ENCODE results near the gene GLCE. TPM values are rescaled to one million over a fixed set of nuclear protein-coding genes. Genes with fewer than 3 reads are reported as not detected.

GLCE gene
- total RNA-seq, 2 donors from 2014 or later, result 3.9 to 4.2 TPM

DNA sequence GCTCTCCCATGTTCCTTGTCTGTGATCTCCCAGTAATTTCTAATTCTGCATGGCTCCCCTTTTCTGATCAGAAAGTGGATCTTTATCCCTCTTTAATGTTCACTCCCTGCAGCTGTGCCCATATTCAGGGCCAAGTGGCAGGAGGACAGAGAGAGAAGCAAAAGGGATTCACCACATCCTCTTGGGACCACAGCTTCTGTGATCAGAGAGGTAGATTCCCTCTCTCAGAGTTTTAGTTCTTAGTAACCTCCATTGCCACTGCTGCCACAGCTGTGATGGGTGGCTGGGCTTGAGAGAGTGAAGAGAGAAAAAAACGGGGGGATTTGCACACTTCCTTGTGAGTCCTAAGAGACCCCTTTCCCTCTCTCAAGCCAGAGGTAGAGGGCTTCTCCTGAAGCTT lies 49.2 kb downstream of the GLCE start:
- DNase-seq (no peak), ATAC-seq (replicated peaks in 1 of 2) (no peak)
- peaks cover 0 to 1% of the 10 kb centered on the region in 2 donors for H3K36me3 Mint-ChIP-seq (ENCODE audit: insufficient read depth in 2 of 2)
- no peaks in the 10 kb centered on the region for H3K9me3 Mint-ChIP-seq
- no peaks in the 10 kb centered on the region for H3K4me1 Mint-ChIP-seq (ENCODE audit: low read depth)
- no peak overlapping the region for H3K4me3 Mint-ChIP-seq
- no peak overlapping the region for H3K27ac Mint-ChIP-seq
- H3K27me3 Mint-ChIP-seq (ENCODE audit: low read depth), result no peaks in the 10 kb centered on the region

DNA sequence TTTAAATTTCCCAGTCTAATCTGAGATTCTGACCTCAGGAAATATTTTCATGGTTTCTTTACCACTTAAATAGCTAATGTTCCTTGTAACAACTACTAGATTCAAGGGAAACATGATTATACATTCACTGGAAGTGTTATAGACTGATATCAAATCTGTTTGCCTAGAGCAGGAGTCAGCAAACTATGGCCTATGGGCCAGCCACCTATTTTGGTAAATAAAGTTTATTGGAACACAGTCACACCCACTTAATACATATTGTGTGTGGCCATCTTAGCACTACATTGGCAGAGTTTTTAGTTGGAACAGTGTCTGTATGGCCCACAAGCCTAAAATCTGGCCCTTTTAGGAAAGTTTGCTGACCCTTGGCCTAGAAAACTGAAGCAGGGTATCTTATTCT lies 50.1 kb downstream of the GLCE start:
- no peak overlapping the region for H3K4me3 Mint-ChIP-seq
- ATAC-seq (replicated peaks in 1 of 2), result no peak

DNA sequence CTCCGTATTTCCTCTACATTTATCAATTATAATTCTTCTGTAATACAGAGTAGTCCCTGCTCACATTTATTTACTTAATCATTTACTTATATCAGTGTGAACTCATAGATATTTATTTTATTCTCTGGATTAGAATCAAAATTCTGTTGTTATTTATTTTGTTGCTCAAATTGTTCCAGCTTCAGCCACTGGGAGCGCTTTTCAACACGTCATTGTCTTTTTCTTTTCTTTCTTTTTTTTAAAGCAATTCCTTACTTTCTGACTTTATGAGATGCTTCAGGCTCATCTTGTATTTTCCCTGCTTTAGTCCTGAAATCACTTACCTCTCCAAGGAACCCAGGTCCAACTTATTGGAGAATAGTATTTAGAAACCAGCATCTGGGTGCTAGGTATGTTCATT lies 53.4 kb downstream of the GLCE start:
- DNase-seq (no peak), ATAC-seq (replicated peaks in 1 of 2) (no peak)
- H3K4me3 Mint-ChIP-seq, result no peak overlapping the region
- H3K27me3 Mint-ChIP-seq (ENCODE audit: low read depth), result no peaks in the 10 kb centered on the region
- peaks cover 0 to 1% of the 10 kb centered on the region in 2 donors for H3K36me3 Mint-ChIP-seq (ENCODE audit: insufficient read depth in 2 of 2)
- H3K9me3 Mint-ChIP-seq, result no peaks in the 10 kb centered on the region
- no peaks in the 10 kb centered on the region for H3K4me1 Mint-ChIP-seq (ENCODE audit: low read depth)
- H3K27ac Mint-ChIP-seq, result no peak overlapping the region

More for the DNA sequence above, 50.1 kb downstream of the GLCE start:
- Mint-ChIP-seq H3K27me3 (ENCODE audit: low read depth) (no peaks in the 10 kb centered on the region), H3K4me1 (ENCODE audit: low read depth) (no peaks in the 10 kb centered on the region), H3K27ac (no peak overlapping the region), H3K9me3 (no peaks in the 10 kb centered on the region), H3K36me3 (ENCODE audit: insufficient read depth in 2 of 2) (peaks cover 0 to 1% of the 10 kb centered on the region in 2 donors)
- no peak for DNase-seq

DNA sequence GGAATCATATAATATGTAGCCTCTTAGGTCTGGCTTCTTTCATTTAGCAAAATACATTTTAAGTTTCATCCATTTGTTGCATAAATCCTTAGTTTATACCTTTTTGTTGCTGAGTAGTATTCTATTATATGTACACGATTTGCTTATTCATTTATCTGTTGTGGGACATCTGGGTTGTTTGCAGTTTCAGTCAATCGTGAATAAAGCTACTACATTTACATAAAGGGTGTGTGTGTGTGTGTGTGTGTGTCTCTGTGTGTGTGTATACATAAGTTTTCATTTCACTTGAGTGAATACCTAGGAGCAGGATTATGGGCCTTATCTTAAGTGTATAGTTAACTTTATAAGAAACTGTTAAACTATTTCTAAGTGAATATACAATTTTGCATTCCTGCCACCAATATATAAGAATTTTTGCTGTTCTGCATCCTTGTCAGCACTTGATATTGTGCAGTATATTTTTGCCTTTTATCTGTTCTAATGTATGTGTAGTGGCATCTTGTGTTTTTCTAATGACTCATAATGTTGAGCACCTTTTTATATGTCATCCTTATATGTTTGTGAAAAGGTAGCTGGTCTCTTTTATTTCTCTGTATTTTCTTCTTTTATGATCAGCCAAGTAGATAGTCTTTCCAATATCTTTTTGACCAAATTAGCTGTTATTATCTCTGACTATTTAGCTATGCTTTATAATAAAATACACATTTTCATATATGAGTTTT lies 55.0 kb downstream of the GLCE start:
- Mint-ChIP-seq H3K36me3 (ENCODE audit: insufficient read depth in 2 of 2) (peaks cover 0 to 1% of the 10 kb centered on the region in 2 donors), H3K27me3 (ENCODE audit: low read depth) (no peaks in the 10 kb centered on the region), H3K4me1 (ENCODE audit: low read depth) (no peaks in the 10 kb centered on the region), H3K4me3 (no peak overlapping the region), H3K9me3 (no peaks in the 10 kb centered on the region), H3K27ac (no peak overlapping the region)
- ATAC-seq (replicated peaks in 1 of 2) (no peak), DNase-seq (no peak)

DNA sequence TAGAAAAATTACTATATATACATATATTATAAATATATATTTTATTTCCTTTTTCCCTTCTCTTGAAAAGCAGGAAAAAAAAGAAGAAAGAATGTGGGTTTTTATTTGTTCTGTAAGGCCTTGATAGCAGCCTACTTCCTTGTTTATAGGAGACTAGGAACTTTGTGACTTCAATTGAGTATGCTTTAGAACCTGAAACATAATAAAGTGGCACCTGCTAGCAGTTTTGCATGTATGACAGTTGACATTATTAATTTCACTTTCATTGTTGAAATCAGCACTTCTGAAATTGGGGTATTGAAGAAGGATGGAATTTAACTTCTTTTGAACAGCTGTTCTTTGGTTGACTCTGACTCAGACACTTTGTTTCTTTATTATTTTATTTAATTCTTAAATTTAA lies 56.9 kb downstream of the GLCE start:
- peaks cover 0 to under 1% of the 10 kb centered on the region in 2 donors for H3K9me3 Mint-ChIP-seq
- DNase-seq, result no peak
- H3K27me3 Mint-ChIP-seq (ENCODE audit: low read depth), result no peaks in the 10 kb centered on the region
- H3K36me3 Mint-ChIP-seq (ENCODE audit: insufficient read depth in 2 of 2), result peaks cover 0 to 1% of the 10 kb centered on the region in 2 donors
- H3K4me1 Mint-ChIP-seq (ENCODE audit: low read depth), result no peaks in the 10 kb centered on the region
- no peak overlapping the region for H3K27ac Mint-ChIP-seq
- H3K4me3 Mint-ChIP-seq, result no peak overlapping the region
- no peak for ATAC-seq (replicated peaks in 1 of 2)

DNA sequence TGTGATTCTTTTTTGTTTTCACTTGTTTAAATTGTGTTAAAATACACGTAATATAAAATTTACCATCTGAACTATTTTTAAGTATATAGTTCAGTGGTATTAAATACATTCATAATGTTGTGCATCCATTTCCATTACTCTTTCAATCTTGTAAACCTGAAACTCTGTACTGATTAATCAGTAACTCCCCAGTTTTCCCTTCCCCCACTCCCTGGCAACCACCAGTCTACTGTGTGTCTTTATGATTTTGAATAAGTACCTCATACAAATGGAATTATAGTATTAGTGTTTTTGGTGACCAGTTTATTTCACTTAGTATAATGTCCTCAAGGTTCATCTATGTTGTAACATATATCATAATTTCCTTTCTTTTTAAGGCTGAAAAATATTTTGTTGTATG lies 59.3 kb downstream of the GLCE start:
- peaks cover 5 to 7% of the 10 kb centered on the region in 2 donors for H3K36me3 Mint-ChIP-seq (ENCODE audit: insufficient read depth in 2 of 2)

DNA sequence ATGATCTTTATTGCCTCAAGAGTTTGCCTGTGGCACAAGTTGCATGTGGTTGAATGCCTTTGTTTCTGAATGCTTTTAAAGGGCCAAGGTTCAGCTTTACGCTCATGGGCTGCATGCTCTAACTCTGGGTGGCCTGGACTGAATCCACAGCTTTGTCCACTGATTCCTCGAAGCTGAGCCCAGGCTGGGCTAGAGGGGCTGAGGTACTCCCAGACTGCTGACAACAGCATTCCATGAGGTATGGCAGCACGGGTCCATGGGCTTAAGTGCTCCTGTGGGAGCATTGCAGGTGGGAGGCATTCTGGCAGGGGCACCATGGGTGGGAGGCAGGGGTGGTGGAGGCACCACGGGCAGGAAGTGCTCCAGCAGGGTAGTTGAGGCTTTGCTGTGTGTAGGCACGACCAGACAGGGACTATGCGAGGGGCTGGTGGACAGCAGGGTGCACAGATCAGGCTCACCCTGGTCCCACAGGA lies 61.6 kb downstream of the GLCE start:
- DNase-seq (no peak), ATAC-seq (replicated peaks in 1 of 2) (no peak)
- Mint-ChIP-seq H3K4me1 (ENCODE audit: low read depth) (no peaks in the 10 kb centered on the region), H3K4me3 (no peak overlapping the region), H3K27me3 (ENCODE audit: low read depth) (no peaks in the 10 kb centered on the region), H3K36me3 (ENCODE audit: insufficient read depth in 2 of 2) (peaks cover 5 to 7% of the 10 kb centered on the region in 2 donors), H3K27ac (no peak overlapping the region), H3K9me3 (peaks cover 5 to 8% of the 10 kb centered on the region in 2 donors)

More for the DNA sequence above, 59.3 kb downstream of the GLCE start:
- Mint-ChIP-seq H3K27me3 (ENCODE audit: low read depth) (no peaks in the 10 kb centered on the region), H3K4me3 (no peak overlapping the region), H3K27ac (no peak overlapping the region), H3K9me3 (peaks cover 5 to 8% of the 10 kb centered on the region in 2 donors), H3K4me1 (ENCODE audit: low read depth) (no peaks in the 10 kb centered on the region)
- no peak for DNase-seq
- ATAC-seq (replicated peaks in 1 of 2), result no peak

DNA sequence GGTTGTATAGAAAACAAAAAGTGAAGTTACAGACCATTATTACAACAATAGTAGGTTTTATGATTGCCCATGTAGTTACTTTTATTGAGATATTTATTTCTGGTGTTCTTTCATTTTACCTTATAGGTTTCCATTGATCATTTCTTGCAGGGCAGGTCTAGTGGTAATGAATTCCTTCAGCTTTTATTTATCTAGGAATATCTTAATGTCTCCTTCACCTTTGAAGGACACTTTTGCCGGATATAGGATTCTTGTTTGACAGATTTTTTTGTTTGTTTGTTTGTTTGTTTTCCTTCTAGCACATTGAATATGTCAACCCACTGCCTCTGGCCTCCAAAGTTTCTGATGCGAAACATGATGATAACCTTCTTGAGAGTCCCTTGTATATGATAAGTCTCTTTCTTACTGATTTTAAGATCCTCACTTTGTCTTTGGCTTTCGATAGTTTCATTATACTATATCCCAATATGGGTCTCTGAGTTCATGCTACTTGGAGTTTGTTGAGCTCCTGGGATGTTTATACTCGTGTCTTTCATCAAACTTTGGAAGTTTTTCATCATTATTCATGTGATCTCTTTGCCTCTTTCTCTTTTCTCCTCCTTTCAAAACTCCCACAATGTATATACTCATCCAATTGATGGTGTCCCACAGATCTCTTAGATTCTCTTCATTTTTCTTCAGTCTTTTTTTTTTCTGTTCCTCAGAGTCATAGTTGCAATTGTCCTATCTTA lies 62.8 kb downstream of the GLCE start:
- no peak for ATAC-seq (replicated peaks in 1 of 2)
- H3K4me1 Mint-ChIP-seq (ENCODE audit: low read depth), result no peaks in the 10 kb centered on the region
- H3K9me3 Mint-ChIP-seq, result peaks cover 5 to 8% of the 10 kb centered on the region in 2 donors
- H3K4me3 Mint-ChIP-seq, result no peak overlapping the region
- peaks cover 5 to 7% of the 10 kb centered on the region in 2 donors for H3K36me3 Mint-ChIP-seq (ENCODE audit: insufficient read depth in 2 of 2)
- DNase-seq, result no peak
- H3K27ac Mint-ChIP-seq, result no peak overlapping the region
- no peaks in the 10 kb centered on the region for H3K27me3 Mint-ChIP-seq (ENCODE audit: low read depth)

DNA sequence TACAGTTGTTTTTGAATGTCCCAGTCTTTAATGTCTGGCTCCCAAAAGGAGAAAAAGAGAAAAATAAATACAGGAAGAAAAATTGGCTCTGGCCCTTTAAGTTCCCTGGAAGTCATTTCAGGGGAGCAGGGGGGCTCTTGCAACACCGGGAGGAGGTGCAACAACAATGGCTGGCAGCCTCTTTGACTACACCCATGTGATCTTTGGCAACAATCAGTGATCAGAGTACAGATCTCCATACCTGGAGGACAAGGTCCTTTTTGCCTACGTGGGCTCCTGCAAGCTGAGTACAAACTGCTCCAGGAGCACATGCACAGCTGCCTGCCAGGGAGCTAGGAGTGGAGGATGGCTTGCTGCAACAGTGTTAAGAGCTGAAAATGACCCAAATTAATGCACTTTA lies 63.9 kb downstream of the GLCE start:
- Mint-ChIP-seq H3K27me3 (ENCODE audit: low read depth) (no peaks in the 10 kb centered on the region), H3K4me3 (no peak overlapping the region), H3K36me3 (ENCODE audit: insufficient read depth in 2 of 2) (peaks cover 5 to 7% of the 10 kb centered on the region in 2 donors), H3K9me3 (peaks cover 5 to 8% of the 10 kb centered on the region in 2 donors), H3K4me1 (ENCODE audit: low read depth) (no peaks in the 10 kb centered on the region), H3K27ac (no peak overlapping the region)
- DNase-seq (no peak), ATAC-seq (replicated peaks in 1 of 2) (no peak)

DNA sequence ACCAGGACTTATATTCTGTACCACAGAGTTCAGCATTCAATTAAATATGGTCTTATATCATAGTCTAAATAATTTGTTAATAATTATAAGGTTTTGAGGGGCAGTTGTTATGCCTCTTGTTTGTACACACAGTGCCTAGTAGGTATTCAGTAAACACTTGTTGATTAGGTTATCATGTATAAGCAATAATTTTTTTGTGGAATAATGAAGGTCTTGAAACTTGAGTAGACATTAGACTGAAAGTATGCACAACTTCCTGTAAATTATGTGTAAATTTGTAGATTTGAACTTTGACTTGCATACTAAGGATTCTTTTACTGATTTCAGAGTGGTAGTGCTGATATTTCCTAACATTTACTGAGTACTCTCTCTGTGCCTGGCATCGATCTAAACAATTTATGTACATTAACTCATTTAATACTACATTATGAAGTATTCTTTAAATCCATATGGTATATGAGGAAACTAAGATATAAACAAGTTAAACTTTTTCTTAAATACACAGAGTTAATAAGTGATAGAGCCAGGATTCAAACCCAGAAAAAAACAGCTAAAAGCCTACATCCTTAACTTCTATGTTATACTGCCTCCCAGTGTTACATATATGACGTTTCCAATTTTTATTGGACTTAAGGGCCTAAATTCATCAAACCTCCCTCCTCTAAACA lies 65.1 kb downstream of the GLCE start:
- Mint-ChIP-seq H3K36me3 (ENCODE audit: insufficient read depth in 2 of 2) (peaks cover 5 to 7% of the 10 kb centered on the region in 2 donors), H3K27me3 (ENCODE audit: low read depth) (no peaks in the 10 kb centered on the region), H3K4me1 (ENCODE audit: low read depth) (no peaks in the 10 kb centered on the region), H3K9me3 (peaks cover 5 to 8% of the 10 kb centered on the region in 2 donors), H3K4me3 (no peak overlapping the region), H3K27ac (no peak overlapping the region)
- DNase-seq (no peak), ATAC-seq (replicated peaks in 1 of 2) (no peak)

DNA sequence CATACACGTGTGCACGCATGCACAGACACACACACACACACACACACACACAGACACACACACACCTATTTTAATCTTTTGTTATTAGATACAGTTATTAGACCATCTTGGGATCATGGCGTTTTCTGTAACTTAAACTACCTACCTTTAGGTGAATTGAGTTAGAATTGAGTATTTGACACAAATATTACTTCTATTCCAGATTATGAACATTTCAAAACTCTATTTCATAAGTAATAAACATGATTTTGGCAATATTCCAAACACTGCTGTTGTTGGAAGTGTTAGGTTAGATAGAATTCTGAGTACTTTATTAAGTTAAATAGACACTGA lies 65.6 kb downstream of the GLCE start:
- ATAC-seq (replicated peaks in 1 of 2), result no peak
- DNase-seq, result no peak
- Mint-ChIP-seq H3K4me3 (no peak overlapping the region), H3K27me3 (ENCODE audit: low read depth) (no peaks in the 10 kb centered on the region), H3K4me1 (ENCODE audit: low read depth) (no peaks in the 10 kb centered on the region), H3K27ac (no peak overlapping the region), H3K9me3 (peaks cover 5 to 8% of the 10 kb centered on the region in 2 donors), H3K36me3 (ENCODE audit: insufficient read depth in 2 of 2) (peaks cover 5 to 7% of the 10 kb centered on the region in 2 donors)

DNA sequence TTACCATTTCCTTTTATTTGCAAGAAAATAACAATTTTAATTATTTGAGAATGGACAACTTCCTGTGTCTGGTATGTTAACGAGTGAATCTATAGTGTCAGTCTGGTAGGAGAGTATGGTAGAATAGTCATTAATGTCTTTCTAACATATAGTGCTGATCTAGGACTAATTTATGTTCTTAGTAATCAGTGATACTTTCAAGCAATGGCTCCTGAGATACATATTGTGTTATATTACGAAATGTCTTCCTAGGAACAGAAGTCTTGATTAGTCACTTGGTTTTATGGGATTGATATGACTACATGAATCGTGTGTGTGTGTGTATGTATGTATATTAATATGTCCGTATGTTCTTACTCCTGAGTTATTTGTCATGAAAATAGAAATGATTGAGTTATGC lies 71.7 kb downstream of the GLCE start:
- H3K4me3 Mint-ChIP-seq, result no peak overlapping the region
- H3K9me3 Mint-ChIP-seq, result no peaks in the 10 kb centered on the region
- ATAC-seq (replicated peaks in 1 of 2) (peak; percentile 45 to 57), DNase-seq (no peak)
- no peak overlapping the region for H3K27ac Mint-ChIP-seq
- no peaks in the 10 kb centered on the region for H3K36me3 Mint-ChIP-seq (ENCODE audit: insufficient read depth in 2 of 2)
- no peaks in the 10 kb centered on the region for H3K27me3 Mint-ChIP-seq (ENCODE audit: low read depth)
- H3K4me1 Mint-ChIP-seq (ENCODE audit: low read depth), result peaks cover 10% of the 10 kb centered on the region

DNA sequence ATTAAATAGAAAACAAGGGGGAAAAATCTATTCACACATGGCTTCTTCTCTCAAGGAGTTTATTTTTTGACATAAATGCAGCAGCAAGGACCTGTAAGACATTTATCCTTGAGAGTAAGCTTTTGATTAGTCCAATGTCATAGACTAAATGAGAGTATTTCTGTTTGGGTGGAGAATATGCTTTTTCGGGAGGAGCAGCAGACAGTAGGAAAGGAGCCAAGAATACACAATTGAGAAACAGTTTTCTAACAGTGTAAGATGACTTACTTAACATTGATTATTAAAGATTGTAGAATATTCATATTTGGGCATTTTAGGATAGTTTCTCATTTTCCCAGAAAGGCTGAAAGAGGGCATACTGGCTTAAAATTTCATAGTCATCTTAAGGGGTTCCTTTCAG lies 72.3 kb downstream of the GLCE start:
- ATAC-seq (replicated peaks in 1 of 2) (no peak), DNase-seq (no peak)
- no peaks in the 10 kb centered on the region for H3K36me3 Mint-ChIP-seq (ENCODE audit: insufficient read depth in 2 of 2)
- H3K9me3 Mint-ChIP-seq, result no peaks in the 10 kb centered on the region
- H3K27ac Mint-ChIP-seq, result no peak overlapping the region
- peaks cover 10% of the 10 kb centered on the region for H3K4me1 Mint-ChIP-seq (ENCODE audit: low read depth)
- H3K4me3 Mint-ChIP-seq, result no peak overlapping the region
- no peaks in the 10 kb centered on the region for H3K27me3 Mint-ChIP-seq (ENCODE audit: low read depth)
